Progenitor cell of endocrine pancreas (in vitro differentiated cells): ENCODE data around the gene NEUROD1. TPM values are rescaled to one million over a fixed set of nuclear protein-coding genes. Genes with fewer than 3 reads are reported as not detected.

Experiments used
- DNase-seq: peaks from one replicate; pipeline ENCODE4 v3.0.0; 2021; ENCODE audit warnings: low spot score; ENCODE audit not compliant: unreplicated experiment
- H3K27ac Mint-ChIP-seq: 2 replicates; pipeline ENCODE4 v1.8.0; 2021; ENCODE audit warnings: mild to moderate bottlenecking, moderate library complexity, mixed read lengths
- H3K27me3 Mint-ChIP-seq: 2 replicates; pipeline ENCODE4 v1.8.0; 2021; ENCODE audit warnings: mixed read lengths
- H3K36me3 Mint-ChIP-seq: 2 replicates; pipeline ENCODE4 v1.8.0; 2022; ENCODE audit warnings: mixed read lengths; ENCODE audit not compliant: insufficient read depth
- H3K4me1 Mint-ChIP-seq: 2 replicates; pipeline ENCODE4 v1.8.0; 2021; ENCODE audit warnings: low read depth, mixed read lengths
- H3K4me3 Mint-ChIP-seq: 2 replicates; pipeline ENCODE4 v1.8.0; 2021; ENCODE audit warnings: low read depth, mild to moderate bottlenecking, moderate library complexity, mixed read lengths
- H3K9me3 Mint-ChIP-seq: 2 replicates; pipeline ENCODE4 v1.8.0; 2021; ENCODE audit warnings: low read depth, mixed read lengths
- CTCF ChIP-seq: fragments of 200-600 bp; sonication (generic); IDR thresholded peaks from one replicate; pipeline ENCODE4 v1.5.0; 2021; ENCODE audit warnings: antibody characterized with exemption, mild to moderate bottlenecking; ENCODE audit not compliant: unreplicated experiment
- total RNA-seq: library from RNA; stranded (reverse); gene quantifications from 2 replicates; pipeline ENCODE4 v1.2.1, GENCODE V29; 2021

Gene NEUROD1
- total RNA-seq, 1 donor from 2014 or later = 33.3 TPM

DNA sequence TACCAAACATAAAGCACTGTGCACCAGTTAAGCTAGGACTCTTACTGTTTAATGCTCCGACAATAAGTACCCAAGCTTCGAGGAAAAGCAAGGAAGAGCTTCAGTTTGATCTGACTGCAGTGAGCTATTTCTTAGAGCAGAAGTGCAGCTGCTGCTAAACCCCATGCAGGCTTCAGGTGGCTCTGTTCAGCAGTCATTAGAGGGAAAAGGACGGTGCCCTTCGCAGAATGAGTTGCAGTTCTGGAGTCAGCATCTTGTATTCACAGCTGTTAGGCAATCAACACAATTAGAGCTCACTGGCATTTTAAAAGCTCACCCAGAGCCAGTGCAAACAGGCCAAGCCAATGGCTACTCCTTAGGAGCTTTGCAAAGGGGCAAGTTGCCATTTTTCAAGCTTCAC lies 21.9 kb downstream of the NEUROD1 start:
- H3K36me3 Mint-ChIP-seq = no peaks in the 10 kb centered on the region
- H3K27ac Mint-ChIP-seq = no peak overlapping the region
- no peak for TF ChIP-seq CTCF
- H3K4me1 Mint-ChIP-seq = peaks cover 17% of the 10 kb centered on the region
- DNase-seq = no peak
- H3K9me3 Mint-ChIP-seq = no peaks in the 10 kb centered on the region
- H3K4me3 Mint-ChIP-seq = no peak overlapping the region
- peaks cover 58% of the 10 kb centered on the region for H3K27me3 Mint-ChIP-seq

- Mint-ChIP-seq H3K36me3 (no peaks in the 10 kb centered on the region), H3K4me3 (peak overlapping the region; percentile 62), H3K27me3 (peaks cover 66% of the 10 kb centered on the region), H3K27ac (no peak overlapping the region), H3K4me1 (peaks cover 17% of the 10 kb centered on the region), H3K9me3 (no peaks in the 10 kb centered on the region)
- no peak for TF ChIP-seq CTCF
- no peak for DNase-seq
Observed at GRCh38 chr2:181657379-181657778, 22.9 kb downstream of the NEUROD1 start.

DNA sequence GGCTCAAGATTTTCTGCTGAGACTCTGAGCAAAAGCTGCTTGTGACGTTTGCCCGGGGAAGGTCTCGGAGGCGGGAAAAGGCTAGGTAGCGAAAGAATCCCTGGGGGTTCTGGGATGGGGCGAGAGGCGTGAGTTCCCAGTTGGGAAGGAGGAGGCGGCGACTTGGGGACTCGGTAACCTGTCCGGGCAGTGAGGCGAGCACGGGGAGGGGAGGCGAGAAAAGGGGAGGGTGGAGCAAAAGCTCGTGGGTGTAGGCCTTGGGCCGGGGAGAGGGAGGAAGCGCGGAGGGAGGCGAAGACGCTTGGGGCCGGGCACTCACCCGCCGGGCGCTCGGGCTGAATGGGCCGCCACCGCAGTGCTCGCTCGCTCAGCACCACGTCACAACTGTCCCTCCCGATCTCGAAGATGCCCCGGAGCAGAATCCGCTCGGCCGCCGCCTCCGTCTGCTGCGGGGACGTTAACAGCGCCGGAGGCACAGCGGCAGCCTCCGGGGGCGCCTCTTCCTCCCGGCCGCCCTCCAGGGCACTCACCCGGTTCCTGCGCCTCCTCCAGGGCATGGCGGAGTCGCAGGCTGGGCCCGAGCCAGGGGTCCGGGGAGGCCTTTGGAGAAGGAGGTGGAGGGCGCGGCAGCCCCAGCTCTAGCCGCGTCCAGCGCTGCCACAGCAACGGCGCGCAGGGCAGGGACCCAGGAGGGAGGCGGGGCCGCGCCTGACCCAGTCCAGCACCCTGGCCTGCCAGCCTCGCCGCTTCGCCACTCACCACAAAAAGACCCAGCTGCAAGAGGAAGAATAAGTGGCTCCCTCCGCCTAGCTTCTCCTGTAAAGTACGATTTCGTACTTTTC lies 23.6 kb downstream of the NEUROD1 start, which contains the start of gene CERKL:
Gene CERKL (minus strand): TSS at position 656 of the 842 bp plus-strand sequence. CDS start 99 bp downstream, at position 557.
- Mint-ChIP-seq H3K27ac (peak within 1 kb of the TSS; percentile 8), H3K9me3 (no peaks in the 10 kb centered on the region), H3K4me3 (peak within 1 kb of the TSS; percentile 75), H3K4me1 (peaks cover 17% of the 10 kb centered on the region), H3K27me3 (peaks cover 72% of the 10 kb centered on the region), H3K36me3 (no peaks in the 10 kb centered on the region)
- TF ChIP-seq CTCF = peak; percentile 37
- peak; percentile 44 for DNase-seq

- no peak for DNase-seq
- peaks cover 15% of the 10 kb centered on the region for H3K4me1 Mint-ChIP-seq
- H3K27ac Mint-ChIP-seq = no peak overlapping the region
- H3K36me3 Mint-ChIP-seq = no peaks in the 10 kb centered on the region
- H3K4me3 Mint-ChIP-seq = no peak overlapping the region
- no peaks in the 10 kb centered on the region for H3K9me3 Mint-ChIP-seq
- TF ChIP-seq CTCF = no peak
- peaks cover 82% of the 10 kb centered on the region for H3K27me3 Mint-ChIP-seq
Observed at GRCh38 chr2:181655519-181655918, 24.8 kb downstream of the NEUROD1 start.

- H3K4me3 Mint-ChIP-seq = no peak overlapping the region
- H3K4me1 Mint-ChIP-seq = no peaks in the 10 kb centered on the region
- peaks cover 30% of the 10 kb centered on the region for H3K27me3 Mint-ChIP-seq
- no peaks in the 10 kb centered on the region for H3K36me3 Mint-ChIP-seq
- DNase-seq = no peak
- TF ChIP-seq CTCF = no peak
- peaks cover 12% of the 10 kb centered on the region for H3K9me3 Mint-ChIP-seq
- H3K27ac Mint-ChIP-seq = no peak overlapping the region
Observed at GRCh38 chr2:181649436-181649979, 30.8 kb downstream of the NEUROD1 start.
